Loucy (cell line): ENCODE data around the gene WDFY1.
"Not testable (repeated sequence)": the region's sequence is repeated elsewhere in the genome, so short reads cannot be mapped to it uniquely, and the experiment has no call there.

Experiments
- H2AFZ ChIP-seq: fragments of 200-600 bp; sonication (generic); 2 replicates; pipeline ENCODE4 v1.6.0; 2016; ENCODE audit warnings: antibody characterized with exemption, mild to moderate bottlenecking, low read length, moderate library complexity
- H3F3A ChIP-seq: fragments of 200-600 bp; 2 replicates; pipeline ENCODE4 v1.6.0; 2016; ENCODE audit warnings: antibody characterized with exemption, low read depth, mild to moderate bottlenecking
- H3K27me3 ChIP-seq: fragments of 200-600 bp; sonication (generic); 2 replicates; pipeline ENCODE4 v1.6.1; 2014; ENCODE audit warnings: low read length, mild to moderate bottlenecking; ENCODE audit not compliant: insufficient read depth, poor library complexity, severe bottlenecking
- H3K36me3 ChIP-seq: fragments of 200-600 bp; sonication (generic); 2 replicates; pipeline ENCODE4 v1.6.1; 2016; ENCODE audit warnings: low read length; ENCODE audit not compliant: insufficient read depth
- H3K4me1 ChIP-seq: fragments of 200-600 bp; sonication (generic); 2 replicates; pipeline ENCODE4 v1.5.1; 2014; ENCODE audit warnings: low read length, mild to moderate bottlenecking; ENCODE audit not compliant: insufficient read depth, poor library complexity, severe bottlenecking
- H3K4me2 ChIP-seq: fragments of 200-600 bp; sonication (generic); 2 replicates; pipeline ENCODE4 v1.6.0; 2014; ENCODE audit warnings: antibody characterized with exemption, low read length, low read depth, mild to moderate bottlenecking; ENCODE audit not compliant: poor library complexity, severe bottlenecking
- H3K4me3 ChIP-seq: fragments of 200-600 bp; sonication (generic); 2 replicates; pipeline ENCODE4 v1.5.1; 2014; ENCODE audit warnings: low read length, mild to moderate bottlenecking, mixed read lengths; ENCODE audit not compliant: poor library complexity, severe bottlenecking
- H3K79me2 ChIP-seq: fragments of 200-600 bp; sonication (generic); 2 replicates; pipeline ENCODE4 v1.6.1; 2014; ENCODE audit warnings: low read length; ENCODE audit not compliant: insufficient read depth
- H3K9ac ChIP-seq: fragments of 200-600 bp; sonication (generic); 2 replicates; pipeline ENCODE4 v1.6.0; 2014; ENCODE audit warnings: mild to moderate bottlenecking, low read depth, low read length, moderate library complexity; ENCODE audit not compliant: poor library complexity, severe bottlenecking
- H3K9me2 ChIP-seq: fragments of 200-600 bp; sonication (generic); replicated peaks from 2 replicates; pipeline ENCODE4 v1.6.1; 2016; ENCODE audit warnings: low read depth, low read length, mixed read lengths
- H3K9me3 ChIP-seq: fragments of 200-600 bp; sonication (generic); 2 replicates; pipeline ENCODE4 v1.6.1; 2014; ENCODE audit warnings: mild to moderate bottlenecking, antibody characterized with exemption, low read length, low read depth; ENCODE audit not compliant: insufficient read depth
- H4K20me1 ChIP-seq: fragments of 200-600 bp; sonication (generic); 2 replicates; pipeline ENCODE4 v1.6.0; 2014; ENCODE audit warnings: antibody characterized with exemption, low read length, mild to moderate bottlenecking; ENCODE audit not compliant: insufficient read depth, poor library complexity, severe bottlenecking
- CTCF ChIP-seq: fragments of 200-600 bp; sonication (generic); conservative IDR thresholded peaks from 2 replicates; pipeline ENCODE4 v1.5.1; 2014; ENCODE audit warnings: mild to moderate bottlenecking, antibody characterized with exemption, low read length
- EZH2phosphoT487 ChIP-seq: fragments of 200-600 bp; IDR thresholded peaks from 2 replicates; pipeline ENCODE4 v1.6.1; 2018; ENCODE audit warnings: antibody characterized with exemption, mild to moderate bottlenecking, moderate library complexity, borderline replicate concordance

Gene WDFY1

GRCh38 chr2:223873672-223874071 lies 71.5 kb downstream of the WDFY1 start:
- no peaks in the 10 kb centered on the region for H3K79me2 ChIP-seq
- H3K4me2 ChIP-seq, result no peak overlapping the region
- TF ChIP-seq CTCF (no peak), EZH2phosphoT487 (no peak)
- H3F3A ChIP-seq, result no peaks in the 10 kb centered on the region
- H3K9ac ChIP-seq, result no peak overlapping the region
- no peaks in the 10 kb centered on the region for H3K9me3 ChIP-seq
- no peak overlapping the region for H2AFZ ChIP-seq
- no peak overlapping the region for H3K4me3 ChIP-seq
- H3K4me1 ChIP-seq, result no peaks in the 10 kb centered on the region
- H3K9me2 ChIP-seq, result no peaks in the 10 kb centered on the region
- no peaks in the 10 kb centered on the region for H4K20me1 ChIP-seq
- peaks cover 21% of the 10 kb centered on the region; the same call in 1 of the 2 replicates for H3K36me3 ChIP-seq
- H3K27me3 ChIP-seq, result no peaks in the 10 kb centered on the region

- not testable (repeated sequence) for H3K9me2 ChIP-seq, H3K4me3 ChIP-seq, H3K27me3 ChIP-seq, H3K9me3 ChIP-seq, H3K9ac ChIP-seq, H4K20me1 ChIP-seq, H2AFZ ChIP-seq, H3K4me2 ChIP-seq, H3K4me1 ChIP-seq, H3K79me2 ChIP-seq, H3F3A ChIP-seq
- peaks cover 12% of the 10 kb centered on the region; the same call in 1 of the 2 replicates for H3K36me3 ChIP-seq
These were observed 72.4 kb downstream of the WDFY1 start for GRCh38 chr2:223872772-223873171.

- H4K20me1 ChIP-seq, H3K9ac ChIP-seq, H3K4me1 ChIP-seq, H2AFZ ChIP-seq, H3F3A ChIP-seq, H3K4me2 ChIP-seq, H3K9me2 ChIP-seq, H3K27me3 ChIP-seq, H3K36me3 ChIP-seq, H3K4me3 ChIP-seq, H3K79me2 ChIP-seq, H3K9me3 ChIP-seq: not testable (repeated sequence)
These were observed 73.5 kb downstream of the WDFY1 start for GRCh38 chr2:223871661-223872060.

GRCh38 chr2:223870840-223871611 lies 74.1 kb downstream of the WDFY1 start:
- H3K4me1 ChIP-seq, result peaks cover under 1% of the 10 kb centered on the region

More at GRCh38 chr2:223870840-223871611, 74.1 kb downstream of the WDFY1 start:
- TF ChIP-seq EZH2phosphoT487, result no peak
- Histone ChIP-seq H3K79me2 (no peaks in the 10 kb centered on the region), H4K20me1 (no peaks in the 10 kb centered on the region), H3K36me3 (peaks cover 5% of the 10 kb centered on the region; the same call in 1 of the 2 replicates), H3K9ac (no peak overlapping the region), H3K4me2 (no peak overlapping the region), H3K4me3 (no peak overlapping the region), H2AFZ (no peak overlapping the region), H3K27me3 (no peaks in the 10 kb centered on the region), H3K9me2 (no peaks in the 10 kb centered on the region), H3F3A (no peaks in the 10 kb centered on the region), H3K9me3 (no peaks in the 10 kb centered on the region)
